ENCODE measurements around the gene TTC39A.

GRCh38 chr1:51255331-51255730 is 75.0 kb downstream of the TTC39A start:
- no peak for TF ChIP-seq POLR2AphosphoS5 (IDR thresholded peaks at IDR 0.05)
- TF ChIP-seq POLR2A (IDR thresholded peaks at IDR 0.05) = no peak
- TF ChIP-seq CTCF (IDR thresholded peaks at IDR 0.05) = no peak
